PC-3 (cell line): ENCODE data around the gene ADAD2. TPM values are rescaled to one million over a fixed set of nuclear protein-coding genes. Genes with fewer than 3 reads are reported as not detected.

ENCODE experiments used
- ATAC-seq: fragments of 200-7000 bp; cut with Tn5 transposase; 2 replicates; pipeline ENCODE4 v1.9.1; 2020; ENCODE audit warnings: mild to moderate bottlenecking, moderate library complexity
- BruUV-seq: library from RNA; stranded (reverse); fragments of 400-500 nt; replicated peaks from 2 replicates; lab custom pipeline; 2021; lab: Mats Ljungman, UMichigan
- CTCF ChIA-PET: fragments of 300-600 bp; sonication (Branson Sonifier 250); formaldehyde crosslinking; loops from one replicate; lab custom pipeline; 2022; ENCODE audit warnings: antibody characterized with exemption; lab: Charles Lee
- POLR2A ChIA-PET: fragments of 300-600 bp; sonication (Branson Sonifier 250); formaldehyde crosslinking; loops from one replicate; lab custom pipeline; 2022; ENCODE audit warnings: antibody characterized with exemption; ENCODE audit not compliant: unreplicated experiment; lab: Charles Lee
- DNase-seq: peaks from one replicate; pipeline ENCODE4 v3.0.0-alpha.2; 2015
- H2AFZ ChIP-seq: fragments of 300-600 bp; sonication (generic); 2 replicates; pipeline ENCODE4 v1.6.0; 2016; ENCODE audit warnings: antibody characterized with exemption, low read length
- H3F3A ChIP-seq: fragments of 300-600 bp; sonication (generic); one replicate; pipeline ENCODE4 v1.6.0; 2017; ENCODE audit warnings: antibody characterized with exemption, low read length, control low read depth, mild to moderate bottlenecking; ENCODE audit not compliant: unreplicated experiment
- H3K27ac ChIP-seq: fragments of 300-600 bp; sonication (generic); 2 replicates; pipeline ENCODE4 v1.5.1; 2016; ENCODE audit warnings: mild to moderate bottlenecking, low read length
- H3K27me3 ChIP-seq: fragments of 300-600 bp; sonication (generic); 2 replicates; pipeline ENCODE4 v1.6.1; 2016; ENCODE audit warnings: low read length, mixed read lengths
- H3K36me3 ChIP-seq: fragments of 300-600 bp; sonication (generic); 2 replicates; pipeline ENCODE4 v1.6.1; 2016; ENCODE audit warnings: low read depth, mixed run types, low read length, mixed read lengths
- H3K4me1 ChIP-seq: fragments of 300-600 bp; sonication (generic); 2 replicates; pipeline ENCODE4 v1.5.1; 2016; ENCODE audit warnings: low read length; ENCODE audit not compliant: insufficient read depth
- H3K4me2 ChIP-seq: fragments of 300-600 bp; sonication (generic); 2 replicates; pipeline ENCODE4 v1.6.0; 2016; ENCODE audit warnings: low read length
- H3K4me3 ChIP-seq: fragments of 300-600 bp; sonication (generic); 2 replicates; pipeline ENCODE4 v1.5.1; 2016; ENCODE audit warnings: mild to moderate bottlenecking, low read length, mixed read lengths
- H3K79me2 ChIP-seq: fragments of 300-600 bp; sonication (generic); 2 replicates; pipeline ENCODE4 v1.6.1; 2017; ENCODE audit warnings: low read length, mixed read lengths
- H3K9ac ChIP-seq: fragments of 300-600 bp; sonication (generic); 2 replicates; pipeline ENCODE4 v1.6.0; 2016; ENCODE audit warnings: mild to moderate bottlenecking, low read length
- H3K9me2 ChIP-seq: fragments of 300-600 bp; sonication (generic); replicated peaks from 2 replicates; pipeline ENCODE4 v1.6.1; 2016; ENCODE audit warnings: mixed run types, low read length, mixed read lengths
- H3K9me3 ChIP-seq: fragments of 300-600 bp; sonication (generic); 2 replicates; pipeline ENCODE4 v1.6.1; 2016; ENCODE audit warnings: low read length, mixed read lengths
- H4K20me1 ChIP-seq: fragments of 300-600 bp; sonication (generic); 2 replicates; pipeline ENCODE4 v1.6.1; 2016; ENCODE audit warnings: low read length, mixed read lengths
- CTCF ChIP-seq: fragments of 300-600 bp; sonication (generic); conservative IDR thresholded peaks from 2 replicates; pipeline ENCODE4 v1.5.1; 2017; ENCODE audit warnings: antibody characterized with exemption, low read depth, mild to moderate bottlenecking, low read length
- EZH2 ChIP-seq: fragments of 300-600 bp; sonication (generic); IDR thresholded peaks from one replicate; pipeline ENCODE4 v1.6.1; 2017; ENCODE audit warnings: antibody characterized with exemption, mild to moderate bottlenecking, low read length; ENCODE audit not compliant: unreplicated experiment
- EZH2phosphoT487 ChIP-seq: fragments of 300-600 bp; sonication (generic); IDR thresholded peaks from 2 replicates; pipeline ENCODE4 v1.6.1; 2018; ENCODE audit warnings: mild to moderate bottlenecking, antibody characterized with exemption, low read length, borderline replicate concordance
- intact Hi-C: fragments of 100-400 bp; cut with micrococcal nuclease; formaldehyde crosslinking; loops from 2 replicates; pipeline ENCODE4 v1.9.0; 2023
- total RNA-seq: library from RNA; depleted of rRNA; stranded (reverse); fragments of >200 nt; gene quantifications from 2 replicates; pipeline ENCODE4 v1.2.3, GENCODE V29; 2014

ADAD2 gene
- total RNA-seq, 1 experiment from 2014 or later = not detected

- DNase-seq (no peak), ATAC-seq (no peak)
- Histone ChIP-seq H3K4me2 (no peak overlapping the region), H3K9me3 (no peaks in the 10 kb centered on the region), H3K79me2 (peaks cover 28% of the 10 kb centered on the region), H3K36me3 (no peaks in the 10 kb centered on the region; the same call in 1 of the 2 replicates), H4K20me1 (no peaks in the 10 kb centered on the region), H3K27me3 (no peaks in the 10 kb centered on the region), H3K9me2 (no peaks in the 10 kb centered on the region), H3K9ac (no peak overlapping the region), H3K4me3 (no peak overlapping the region), H3K27ac (no peak overlapping the region), H3F3A (no peaks in the 10 kb centered on the region), H3K4me1 (no peaks in the 10 kb centered on the region), H2AFZ (no peak overlapping the region)
- ChIA-PET CTCF (interaction anchor here (0.7 kb wide), 1 partner anchor 253 kb away, joined by 3 read pairs; no protein-coding TSS in a partner anchor), POLR2A (no interaction called here)
- no TSS peak for BruUV-seq
- no peak for TF ChIP-seq EZH2
- no peak for TF ChIP-seq EZH2phosphoT487
- 0 out of 2 replicates have a peak, but pooled peaks have one; percentile 27 for TF ChIP-seq CTCF
- intact Hi-C loops = no loop called here
Measured at GRCh38 chr16:84183911-84184591, 6.9 kb upstream of the ADAD2 start.

- ATAC-seq = no peak
- Histone ChIP-seq H3K9ac (no peak overlapping the region), H3K27me3 (no peaks in the 10 kb centered on the region), H3K36me3 (no peaks in the 10 kb centered on the region; the same call in 1 of the 2 replicates), H3K4me3 (no peak overlapping the region), H3K27ac (no peak overlapping the region), H2AFZ (no peak overlapping the region), H4K20me1 (no peaks in the 10 kb centered on the region), H3K79me2 (peaks cover 28% of the 10 kb centered on the region), H3K9me3 (no peaks in the 10 kb centered on the region), H3F3A (no peaks in the 10 kb centered on the region), H3K4me2 (no peak overlapping the region), H3K4me1 (no peaks in the 10 kb centered on the region), H3K9me2 (no peaks in the 10 kb centered on the region)
- TF ChIP-seq CTCF (no peak), EZH2phosphoT487 (no peak), EZH2 (no peak)
- ChIA-PET POLR2A (no interaction called here), CTCF (no interaction called here)
- no peak for DNase-seq
- no TSS peak for BruUV-seq
- intact Hi-C loops = no loop called here
Measured at GRCh38 chr16:84184775-84185174, 6.2 kb upstream of the ADAD2 start.
